ENCODE measurements around the gene RBKS. TPM values are rescaled to one million over a fixed set of nuclear protein-coding genes. Genes with fewer than 3 reads are reported as not detected.
A peak's percentile ranks its signal among the peaks of the same experiment; 100 is the strongest.

RBKS gene
- polyA plus RNA-seq, 1 of the 3 experiments (the other 2 are of a cell fraction): 7.4 TPM

DNA sequence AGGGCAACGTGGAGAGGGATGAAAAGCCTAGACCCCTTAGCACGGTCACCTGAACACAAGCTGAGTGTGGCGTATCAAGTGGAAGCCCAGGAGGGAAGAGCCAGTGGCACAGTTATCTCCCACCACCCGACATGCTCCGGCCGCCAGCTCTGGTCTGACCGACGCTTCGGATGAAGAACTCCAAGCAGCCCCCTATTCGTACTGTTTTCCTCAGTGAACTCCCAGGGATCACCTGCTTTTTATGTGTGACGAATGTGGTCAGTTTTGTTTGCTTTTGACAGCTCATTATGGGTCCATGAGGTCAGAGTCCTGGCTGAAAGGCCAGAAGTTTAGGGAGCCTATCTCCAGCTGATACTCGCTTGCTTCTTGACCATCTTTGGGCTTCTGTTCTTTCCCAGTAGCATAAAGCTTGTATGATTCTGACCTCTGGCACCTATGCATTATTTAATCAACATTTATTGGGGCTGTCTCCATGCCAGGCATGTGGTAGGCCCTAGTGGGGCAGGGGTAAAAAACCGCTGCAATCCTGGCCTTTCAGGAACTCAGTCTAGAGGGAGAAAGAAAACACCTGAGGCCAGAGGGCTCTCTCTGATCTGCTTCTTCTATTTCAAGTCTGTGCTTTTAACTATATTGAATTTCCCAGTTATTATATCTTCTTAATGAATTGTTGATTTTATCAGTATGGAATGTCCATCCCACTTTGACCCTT lies 151.7 kb downstream of the RBKS start (continued):
- TF ChIP-seq, protein P1, sequence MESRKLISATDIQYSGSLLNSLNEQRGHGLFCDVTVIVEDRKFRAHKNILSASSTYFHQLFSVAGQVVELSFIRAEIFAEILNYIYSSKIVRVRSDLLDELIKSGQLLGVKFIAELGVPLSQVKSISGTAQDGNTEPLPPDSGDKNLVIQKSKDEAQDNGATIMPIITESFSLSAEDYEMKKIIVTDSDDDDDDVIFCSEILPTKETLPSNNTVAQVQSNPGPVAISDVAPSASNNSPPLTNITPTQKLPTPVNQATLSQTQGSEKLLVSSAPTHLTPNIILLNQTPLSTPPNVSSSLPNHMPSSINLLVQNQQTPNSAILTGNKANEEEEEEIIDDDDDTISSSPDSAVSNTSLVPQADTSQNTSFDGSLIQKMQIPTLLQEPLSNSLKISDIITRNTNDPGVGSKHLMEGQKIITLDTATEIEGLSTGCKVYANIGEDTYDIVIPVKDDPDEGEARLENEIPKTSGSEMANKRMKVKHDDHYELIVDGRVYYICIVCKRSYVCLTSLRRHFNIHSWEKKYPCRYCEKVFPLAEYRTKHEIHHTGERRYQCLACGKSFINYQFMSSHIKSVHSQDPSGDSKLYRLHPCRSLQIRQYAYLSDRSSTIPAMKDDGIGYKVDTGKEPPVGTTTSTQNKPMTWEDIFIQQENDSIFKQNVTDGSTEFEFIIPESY (IDR thresholded peaks at IDR 0.05; ENCODE audit: borderline replicate concordance, low read depth): no peak
- TF ChIP-seq TEAD4 (IDR thresholded peaks at IDR 0.05; ENCODE audit: borderline replicate concordance, insufficient read depth) (no peak), ELF1 (IDR thresholded peaks at IDR 0.05) (no peak), RXRA (IDR thresholded peaks at IDR 0.05; ENCODE audit: borderline replicate concordance, low read depth) (no peak), TAF1 (IDR thresholded peaks at IDR 0.05; ENCODE audit: borderline replicate concordance, low read depth, low read length) (no peak)
- TF ChIP-seq, protein P2, sequence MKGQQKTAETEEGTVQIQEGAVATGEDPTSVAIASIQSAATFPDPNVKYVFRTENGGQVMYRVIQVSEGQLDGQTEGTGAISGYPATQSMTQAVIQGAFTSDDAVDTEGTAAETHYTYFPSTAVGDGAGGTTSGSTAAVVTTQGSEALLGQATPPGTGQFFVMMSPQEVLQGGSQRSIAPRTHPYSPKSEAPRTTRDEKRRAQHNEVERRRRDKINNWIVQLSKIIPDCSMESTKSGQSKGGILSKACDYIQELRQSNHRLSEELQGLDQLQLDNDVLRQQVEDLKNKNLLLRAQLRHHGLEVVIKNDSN (IDR thresholded peaks at IDR 0.05; ENCODE audit: borderline replicate concordance, low read depth): no peak

DNA sequence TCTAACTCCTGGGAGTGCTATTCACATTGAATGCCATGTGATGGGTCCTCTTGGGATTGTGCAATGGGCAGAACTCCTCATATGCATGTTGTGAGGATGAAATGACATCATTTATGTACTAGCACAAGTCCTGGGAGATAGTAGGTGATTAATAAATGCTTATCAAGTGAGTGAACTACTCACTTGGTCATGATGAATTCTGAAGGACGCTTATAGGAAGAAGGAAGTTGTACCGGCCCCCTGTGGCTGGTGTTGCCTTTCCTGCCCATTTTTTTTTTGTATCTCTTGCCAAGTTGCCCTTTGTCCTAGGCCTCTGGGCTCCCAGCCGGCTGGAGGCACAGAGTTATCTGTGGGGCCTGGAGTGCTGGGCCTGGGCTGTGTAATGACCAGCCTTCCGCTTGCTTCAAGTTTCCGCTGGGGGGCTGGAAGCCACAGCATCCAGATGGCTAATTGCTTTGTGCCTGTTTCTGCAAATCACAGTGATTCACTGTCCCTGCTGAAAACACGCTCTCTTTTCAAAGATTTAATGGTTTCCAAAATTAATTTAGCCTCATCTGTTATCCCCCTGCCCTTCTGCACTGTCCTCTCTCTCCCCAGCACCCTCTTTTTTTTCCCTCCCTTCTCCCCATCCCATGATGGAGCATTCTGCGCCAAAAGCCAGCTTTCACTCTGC lies 152.4 kb downstream of the RBKS start:
- Histone ChIP-seq H3K9me2 (no peaks in the 10 kb centered on the region), H3K4me2 (no peak overlapping the region), H4K20me1 (ENCODE audit: insufficient read depth) (no peaks in the 10 kb centered on the region), H3F3A (replicated peaks; ENCODE audit: insufficient read depth) (no peaks in the 10 kb centered on the region), H3K27ac (ENCODE audit: low read depth in 2 of 2, low read length in 1 of 2) (peak overlapping the region in 1 of 2 experiments; percentile 92; a peak in 2 of 4 replicates), H3K9me3 (no peaks in the 10 kb centered on the region), H3K4me1 (ENCODE audit: control insufficient read depth in 1 of 2, insufficient read depth in 2 of 2, low read depth in 1 of 2, low read length in 1 of 2) (peaks cover 0 to 19% of the 10 kb centered on the region in 2 experiments; a peak in 2 of 4 replicates), H3K9ac (no peak overlapping the region), H3K27me3 (ENCODE audit: insufficient read depth) (no peaks in the 10 kb centered on the region), H3K36me3 (replicated peaks in 1 of 2; ENCODE audit: control insufficient read depth in 1 of 2, insufficient read depth in 2 of 2, low read length in 1 of 2) (no peaks in the 10 kb centered on the region), H3K79me2 (ENCODE audit: insufficient read depth) (no peaks in the 10 kb centered on the region), H3K4me3 (ENCODE audit: low read depth in 2 of 2, low read length in 1 of 2) (no peak overlapping the region), H2AFZ (ENCODE audit: low read depth) (no peak overlapping the region)
- WGBS (ENCODE audit: low lambda C conversion rate): 55% methylated on average over 7 of the region's 7 CpGs
- CTCF ChIA-PET: interaction anchor here (0.6 to 6.0 kb wide), 15 partner anchors 8 to 658 kb away, joined by 3 to 52 read pairs (median 4); partner anchors contain the start of gene FOSL2
- DNase-seq: peak; percentile 94
- POLR2A ChIA-PET: interaction anchor here (0.7 to 1.3 kb wide), 3 partner anchors 9 to 618 kb away, joined by 3 read pairs; no protein-coding TSS in a partner anchor
- TF ChIP-seq SMC3 (IDR thresholded peaks at IDR 0.05; ENCODE audit: low read depth, low read length): no peak
- TF ChIP-seq RXRA (IDR thresholded peaks at IDR 0.05; ENCODE audit: borderline replicate concordance, low read depth): no peak
- TF ChIP-seq POLR2AphosphoS5 (IDR thresholded peaks at IDR 0.05; ENCODE audit: low read depth, low read length): 0 out of 2 replicates have a peak, but pooled peaks have one; percentile 13
- no peak for TF ChIP-seq TEAD4 (IDR thresholded peaks at IDR 0.05; ENCODE audit: borderline replicate concordance, insufficient read depth)
- TF ChIP-seq FOSL2 (IDR thresholded peaks at IDR 0.05; ENCODE audit: borderline replicate concordance, low read depth): no peak
- TF ChIP-seq, protein P3, sequence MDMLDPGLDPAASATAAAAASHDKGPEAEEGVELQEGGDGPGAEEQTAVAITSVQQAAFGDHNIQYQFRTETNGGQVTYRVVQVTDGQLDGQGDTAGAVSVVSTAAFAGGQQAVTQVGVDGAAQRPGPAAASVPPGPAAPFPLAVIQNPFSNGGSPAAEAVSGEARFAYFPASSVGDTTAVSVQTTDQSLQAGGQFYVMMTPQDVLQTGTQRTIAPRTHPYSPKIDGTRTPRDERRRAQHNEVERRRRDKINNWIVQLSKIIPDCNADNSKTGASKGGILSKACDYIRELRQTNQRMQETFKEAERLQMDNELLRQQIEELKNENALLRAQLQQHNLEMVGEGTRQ (IDR thresholded peaks at IDR 0.05; ENCODE audit: borderline replicate concordance, low read depth, low read length): no peak
- no peak for TF ChIP-seq GABPA (IDR thresholded peaks at IDR 0.05; ENCODE audit: low read depth)
- TF ChIP-seq, protein P4, sequence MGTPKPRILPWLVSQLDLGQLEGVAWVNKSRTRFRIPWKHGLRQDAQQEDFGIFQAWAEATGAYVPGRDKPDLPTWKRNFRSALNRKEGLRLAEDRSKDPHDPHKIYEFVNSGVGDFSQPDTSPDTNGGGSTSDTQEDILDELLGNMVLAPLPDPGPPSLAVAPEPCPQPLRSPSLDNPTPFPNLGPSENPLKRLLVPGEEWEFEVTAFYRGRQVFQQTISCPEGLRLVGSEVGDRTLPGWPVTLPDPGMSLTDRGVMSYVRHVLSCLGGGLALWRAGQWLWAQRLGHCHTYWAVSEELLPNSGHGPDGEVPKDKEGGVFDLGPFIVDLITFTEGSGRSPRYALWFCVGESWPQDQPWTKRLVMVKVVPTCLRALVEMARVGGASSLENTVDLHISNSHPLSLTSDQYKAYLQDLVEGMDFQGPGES (IDR thresholded peaks at IDR 0.05; ENCODE audit: low read depth, low read length): no peak
- peak; percentile 20; the same call in 1 of the 2 replicates for TF ChIP-seq TCF12 (IDR thresholded peaks at IDR 0.05)
- TF ChIP-seq NFIC (IDR thresholded peaks at IDR 0.05; ENCODE audit: borderline replicate concordance): no peak
- peak; percentile 41; the same call in 1 of the 2 replicates for TF ChIP-seq MXI1 (IDR thresholded peaks at IDR 0.05; ENCODE audit: low read depth, low read length)
- TF ChIP-seq NRF1 (IDR thresholded peaks at IDR 0.05; ENCODE audit: low read depth, low read length): no peak
- TF ChIP-seq GATA2 (CRISPR knock-in tag; IDR thresholded peaks at IDR 0.05): peak; percentile 63
- TF ChIP-seq JUND (IDR thresholded peaks at IDR 0.05): no peak
- TF ChIP-seq FOXJ3 (CRISPR knock-in tag; IDR thresholded peaks at IDR 0.05): peak; percentile 78
- TF ChIP-seq, protein P5, sequence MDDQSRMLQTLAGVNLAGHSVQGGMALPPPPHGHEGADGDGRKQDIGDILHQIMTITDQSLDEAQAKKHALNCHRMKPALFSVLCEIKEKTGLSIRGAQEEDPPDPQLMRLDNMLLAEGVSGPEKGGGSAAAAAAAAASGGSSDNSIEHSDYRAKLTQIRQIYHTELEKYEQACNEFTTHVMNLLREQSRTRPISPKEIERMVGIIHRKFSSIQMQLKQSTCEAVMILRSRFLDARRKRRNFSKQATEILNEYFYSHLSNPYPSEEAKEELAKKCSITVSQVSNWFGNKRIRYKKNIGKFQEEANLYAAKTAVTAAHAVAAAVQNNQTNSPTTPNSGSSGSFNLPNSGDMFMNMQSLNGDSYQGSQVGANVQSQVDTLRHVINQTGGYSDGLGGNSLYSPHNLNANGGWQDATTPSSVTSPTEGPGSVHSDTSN (IDR thresholded peaks at IDR 0.05): no peak
- TF ChIP-seq ELF1 (IDR thresholded peaks at IDR 0.05): no peak
- no peak for TF ChIP-seq FOXM1 (IDR thresholded peaks at IDR 0.05; ENCODE audit: low read depth)
- peak; percentile 86 for TF ChIP-seq RCOR1 (IDR thresholded peaks at IDR 0.05; ENCODE audit: low read length)
- no peak for TF ChIP-seq YY1 (IDR thresholded peaks at IDR 0.05; ENCODE audit: low read depth)
- TF ChIP-seq, protein P6, sequence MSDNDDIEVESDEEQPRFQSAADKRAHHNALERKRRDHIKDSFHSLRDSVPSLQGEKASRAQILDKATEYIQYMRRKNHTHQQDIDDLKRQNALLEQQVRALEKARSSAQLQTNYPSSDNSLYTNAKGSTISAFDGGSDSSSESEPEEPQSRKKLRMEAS (IDR thresholded peaks at IDR 0.05; ENCODE audit: low read depth): no peak

Measured in SK-N-SH (cell line).